OCI-LY3 (cell line): ENCODE results near the gene PRR12.

Source experiments
- H2AFZ ChIP-seq: fragments of 200-600, 300-600 bp; shearing (Covaris generic); 2 replicates; pipeline ENCODE4 v1.6.0; 2014; ENCODE audit warnings: antibody characterized with exemption, low read depth, low read length
- H3K27ac ChIP-seq: fragments of 200-600, 300-600 bp; sonication (generic); 2 replicates; pipeline ENCODE4 v1.5.1; 2014; ENCODE audit warnings: mild to moderate bottlenecking, low read length, moderate library complexity, mixed read lengths
- H3K27me3 ChIP-seq: fragments of 200-600, 300-600 bp; sonication (generic); 2 replicates; pipeline ENCODE4 v1.6.1; 2014; ENCODE audit warnings: low read depth, low read length, mixed read lengths
- H3K36me3 ChIP-seq: fragments of 200-600, 300-600 bp; sonication (generic); replicated peaks from 2 replicates; pipeline ENCODE3; 2014; ENCODE audit warnings: low read depth, low read length, mixed read lengths
- H3K4me1 ChIP-seq: fragments of 300-600, 200-600 bp; sonication (generic); 2 replicates; pipeline ENCODE4 v1.6.1; 2014; ENCODE audit warnings: low read length, mixed read lengths
- H3K4me2 ChIP-seq: fragments of 200-600, 300-600 bp; sonication (generic); 2 replicates; pipeline ENCODE4 v1.6.1; 2014; ENCODE audit warnings: low read length, mixed read lengths
- H3K4me3 ChIP-seq: fragments of 300-600, 200-600 bp; sonication (generic); 2 replicates; pipeline ENCODE4 v1.5.1; 2014; ENCODE audit warnings: antibody characterized with exemption, mild to moderate bottlenecking, low read length, moderate library complexity
- H3K79me2 ChIP-seq: fragments of 300-600, 200-600 bp; shearing (Covaris generic); 2 replicates; pipeline ENCODE4 v1.6.1; 2014; ENCODE audit warnings: mild to moderate bottlenecking, low read length, mixed read lengths
- H3K9ac ChIP-seq: fragments of 300-600, 200-600 bp; shearing (Covaris generic); 2 replicates; pipeline ENCODE4 v1.6.0; 2014; ENCODE audit warnings: mild to moderate bottlenecking, low read length, moderate library complexity
- H3K9me3 ChIP-seq: fragments of 200-600, 300-600 bp; shearing (Covaris generic); 2 replicates; pipeline ENCODE4 v1.6.1; 2014; ENCODE audit warnings: low read length, mixed read lengths; ENCODE audit not compliant: insufficient read depth
- H4K20me1 ChIP-seq: fragments of 200-600, 300-600 bp; sonication (generic); 2 replicates; pipeline ENCODE4 v1.6.1; 2016; ENCODE audit warnings: low read length, mixed read lengths; ENCODE audit not compliant: insufficient read depth
- CTCF ChIP-seq: fragments of 200-600, 300-600 bp; sonication (generic); IDR thresholded peaks from 2 replicates; pipeline ENCODE4 v1.5.1; 2014; ENCODE audit warnings: antibody characterized with exemption, low read length, low read depth
- EZH2phosphoT487 ChIP-seq: fragments of 200-600 bp; shearing (Covaris generic); IDR thresholded peaks from 2 replicates; pipeline ENCODE4 v1.6.1; 2018; ENCODE audit warnings: antibody characterized with exemption, mixed run types, low read depth

The PRR12 gene

GRCh38 chr19:49552749-49553148 is 38.2 kb upstream of the PRR12 start:
- no peak overlapping the region for H3K4me2 ChIP-seq
- H3K9ac ChIP-seq, result no peak overlapping the region
- H4K20me1 ChIP-seq, result no peaks in the 10 kb centered on the region
- TF ChIP-seq CTCF (no peak), EZH2phosphoT487 (no peak)
- no peak overlapping the region for H3K4me3 ChIP-seq
- H3K36me3 ChIP-seq, result peaks cover 24% of the 10 kb centered on the region
- H3K27me3 ChIP-seq, result no peaks in the 10 kb centered on the region
- no peaks in the 10 kb centered on the region for H3K9me3 ChIP-seq
- no peak overlapping the region for H3K27ac ChIP-seq
- H3K79me2 ChIP-seq, result no peaks in the 10 kb centered on the region
- H3K4me1 ChIP-seq, result no peaks in the 10 kb centered on the region
- H2AFZ ChIP-seq, result no peak overlapping the region

GRCh38 chr19:49553451-49554271 is 37.3 kb upstream of the PRR12 start:
- Histone ChIP-seq H3K79me2 (no peaks in the 10 kb centered on the region), H3K4me3 (no peak overlapping the region), H3K9me3 (no peaks in the 10 kb centered on the region), H3K27me3 (no peaks in the 10 kb centered on the region), H3K9ac (no peak overlapping the region), H3K27ac (no peak overlapping the region), H3K4me2 (no peak overlapping the region), H4K20me1 (no peaks in the 10 kb centered on the region), H3K4me1 (no peaks in the 10 kb centered on the region), H3K36me3 (peaks cover 28% of the 10 kb centered on the region), H2AFZ (no peak overlapping the region)
- no peak for TF ChIP-seq CTCF

- H3K27me3 ChIP-seq, result no peaks in the 10 kb centered on the region
- no peaks in the 10 kb centered on the region for H3K4me1 ChIP-seq
- H3K79me2 ChIP-seq, result no peaks in the 10 kb centered on the region
- no peak overlapping the region for H2AFZ ChIP-seq
- no peak overlapping the region for H3K4me2 ChIP-seq
- no peak overlapping the region for H3K4me3 ChIP-seq
- H3K9ac ChIP-seq, result no peak overlapping the region
- H3K27ac ChIP-seq, result no peak overlapping the region
- no peak for TF ChIP-seq CTCF
- no peak for TF ChIP-seq EZH2phosphoT487
- H3K36me3 ChIP-seq, result peaks cover 36% of the 10 kb centered on the region
- H4K20me1 ChIP-seq, result peaks cover 4% of the 10 kb centered on the region; the same call in 1 of the 2 replicates
- no peaks in the 10 kb centered on the region for H3K9me3 ChIP-seq
Measured at GRCh38 chr19:49554701-49555181, 36.2 kb upstream of the PRR12 start.

- no peak overlapping the region for H3K27ac ChIP-seq
- no peak overlapping the region for H3K4me3 ChIP-seq
- H3K9me3 ChIP-seq, result no peaks in the 10 kb centered on the region
- no peak overlapping the region for H3K9ac ChIP-seq
- no peak overlapping the region for H3K4me2 ChIP-seq
- peaks cover 40% of the 10 kb centered on the region for H3K36me3 ChIP-seq
- H2AFZ ChIP-seq, result no peak overlapping the region
- no peak for TF ChIP-seq CTCF
- TF ChIP-seq EZH2phosphoT487, result no peak
- peaks cover 10% of the 10 kb centered on the region for H4K20me1 ChIP-seq
- H3K27me3 ChIP-seq, result no peaks in the 10 kb centered on the region
- no peaks in the 10 kb centered on the region for H3K79me2 ChIP-seq
- H3K4me1 ChIP-seq, result no peaks in the 10 kb centered on the region
Measured at GRCh38 chr19:49555600-49556411, 35.2 kb upstream of the PRR12 start.
